NCI-H1436 treated with DMSO at 0.1 percent for 48 hours (cell line): ENCODE measurements around the gene DEK.
"Not testable (repeated sequence)": the region's sequence is repeated elsewhere in the genome, so short reads cannot be mapped to it uniquely, and the experiment has no call there.

Experiments
- DNase-seq: peaks from one replicate; lab custom pipeline; 2025; lab: John Stamatoyannopoulos, UW

Gene DEK

DNA sequence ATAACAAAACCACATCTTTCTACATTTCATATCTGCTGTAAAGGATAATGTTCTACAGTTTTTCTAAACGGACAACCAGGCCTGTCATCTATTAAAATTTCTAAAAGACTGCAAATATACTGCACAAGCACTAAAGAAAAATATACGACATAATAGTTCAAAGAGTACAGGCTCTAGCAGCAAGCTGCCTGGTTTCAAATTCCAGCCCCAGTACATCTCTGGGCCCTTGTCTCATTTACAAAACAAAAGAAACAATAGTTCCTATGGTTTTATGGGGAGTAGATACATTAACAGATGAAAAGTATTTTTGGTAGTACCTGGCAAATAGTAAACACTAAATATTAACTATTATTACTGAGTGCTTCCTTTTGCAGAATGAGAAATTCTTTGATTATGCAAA is 24.1 kb downstream of the DEK start:
- DNase-seq, result no peak

DNA sequence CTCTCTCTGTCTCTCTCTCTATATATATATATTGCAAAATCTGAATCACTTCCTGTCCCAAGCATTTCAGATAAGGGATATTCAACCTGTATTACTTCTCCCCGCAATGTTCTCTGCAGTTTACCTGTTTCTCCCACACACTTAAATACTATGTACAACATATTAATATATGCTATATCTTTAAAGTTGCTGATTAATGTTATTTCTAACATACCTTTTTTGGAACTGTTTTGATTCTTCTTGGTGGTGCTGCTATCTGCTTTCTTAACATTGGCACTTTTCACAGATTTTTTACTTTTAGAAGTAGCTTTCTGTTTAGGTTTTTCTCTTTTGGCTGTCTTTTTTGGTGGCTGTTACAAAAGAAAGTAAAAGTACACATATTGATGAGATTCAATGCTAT is 27.2 kb downstream of the DEK start:
- DNase-seq, result no peak

DNA sequence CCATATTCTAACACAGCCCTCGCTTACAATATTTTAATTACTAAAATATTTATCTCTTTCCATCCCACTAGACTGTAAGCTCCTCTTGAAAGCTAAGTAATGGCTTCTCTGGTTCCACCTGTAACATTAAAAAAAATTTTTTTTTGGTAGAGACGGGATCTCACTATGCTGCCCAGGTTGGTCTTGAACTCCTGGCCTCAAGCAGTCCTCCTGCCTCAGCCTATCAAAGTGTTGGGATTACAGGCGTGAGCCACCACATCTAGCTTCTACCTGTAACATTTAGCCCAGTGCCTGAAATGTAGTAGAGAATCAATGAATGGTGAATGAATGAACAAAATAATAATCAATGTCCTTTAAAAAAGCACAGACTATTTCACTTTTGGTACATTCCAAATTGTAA is 28.8 kb downstream of the DEK start:
- no peak for DNase-seq

DNA sequence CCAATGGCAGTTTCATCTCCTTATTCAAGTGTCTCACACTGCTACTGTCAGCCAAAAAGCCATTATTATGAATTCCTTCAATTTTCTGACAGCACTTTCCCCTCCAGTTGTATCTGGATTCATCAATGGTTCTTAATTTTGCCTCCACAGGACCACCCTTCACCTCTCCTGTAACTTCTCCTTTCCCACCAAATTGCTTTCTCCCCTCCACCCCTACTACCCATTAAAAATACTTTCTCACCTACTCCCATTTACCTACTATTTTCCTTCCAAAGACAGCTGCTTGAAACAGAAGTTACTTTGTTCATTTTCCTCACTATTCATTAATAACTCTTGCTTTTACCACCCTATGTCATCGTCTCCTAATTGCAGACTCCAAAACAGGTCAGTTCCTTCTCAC is 29.8 kb downstream of the DEK start:
- no peak for DNase-seq

DNA sequence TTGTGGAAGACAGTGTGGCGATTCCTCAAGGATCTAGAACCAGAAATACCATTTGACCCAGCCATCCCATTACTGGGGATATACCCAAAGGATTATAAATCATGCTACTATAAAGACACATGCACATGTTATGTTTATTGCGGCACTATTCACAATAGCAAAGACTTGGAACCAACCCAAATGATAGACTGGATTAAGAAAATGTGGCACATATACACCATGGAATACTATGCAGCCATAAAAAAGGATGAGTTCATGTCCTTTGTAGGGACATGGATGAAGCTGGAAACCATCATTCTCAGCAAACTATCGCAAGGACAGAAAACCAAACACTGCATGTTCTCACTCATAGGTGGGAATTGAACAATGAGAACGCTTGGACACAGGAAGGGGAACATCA is 30.6 kb downstream of the DEK start:
- not testable (repeated sequence) for DNase-seq

DNA sequence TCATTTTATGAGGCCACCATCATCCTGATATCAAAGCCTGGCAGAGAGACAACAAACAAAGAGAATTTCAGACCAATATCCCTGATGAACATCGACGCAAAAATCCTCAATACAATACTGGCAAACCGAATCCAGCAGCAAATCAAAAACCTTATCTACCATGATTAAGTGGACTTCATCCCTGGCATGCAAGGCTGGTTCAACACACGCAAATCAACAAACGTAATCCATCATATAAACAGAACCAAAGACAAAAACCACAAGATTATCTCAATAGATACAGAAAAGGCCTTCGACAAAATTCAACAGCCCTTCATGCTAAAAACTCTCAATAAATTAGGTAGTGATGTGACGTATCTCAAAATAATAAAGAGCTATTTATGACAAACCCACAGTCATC is 32.5 kb downstream of the DEK start:
- not testable (repeated sequence) for DNase-seq

DNA sequence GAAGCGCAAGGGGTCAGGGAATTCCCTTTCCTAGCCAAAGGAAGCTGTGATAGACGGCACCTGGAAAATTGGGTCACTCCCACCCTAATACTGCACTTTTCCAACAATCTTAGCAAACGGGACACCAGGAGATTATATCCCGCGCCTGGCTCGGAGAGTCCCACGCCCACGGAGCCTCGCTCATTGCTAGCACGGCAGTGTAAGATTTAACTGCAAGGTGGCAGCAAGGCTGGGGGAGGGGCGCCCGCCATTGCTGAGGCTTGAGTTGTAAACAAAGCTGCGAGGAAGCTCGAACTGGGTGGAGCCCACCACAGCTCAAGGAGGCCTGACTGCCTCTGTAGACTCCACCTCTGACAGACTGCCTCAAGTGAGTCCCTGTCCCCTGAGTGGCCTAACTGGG is 35.7 kb downstream of the DEK start:
- DNase-seq, result not testable (repeated sequence)

DNA sequence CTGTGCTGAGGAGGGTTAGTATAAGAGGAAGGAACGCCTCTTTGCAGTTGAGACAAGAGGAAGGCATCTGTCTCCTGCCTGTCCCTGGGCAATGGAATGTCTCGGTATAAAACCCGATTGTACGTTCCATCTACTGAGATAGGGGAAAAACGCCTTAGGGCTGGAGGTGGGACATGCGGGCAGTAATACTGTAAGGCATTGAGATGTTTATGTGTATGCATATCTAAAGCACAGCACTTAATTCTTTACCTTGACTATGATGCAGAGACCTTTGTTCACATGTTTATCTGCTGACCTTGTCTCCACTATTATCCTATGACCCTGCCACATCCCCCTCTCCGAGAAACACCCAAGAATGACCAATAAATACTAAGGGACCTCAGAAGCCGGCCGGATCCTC is 37.2 kb downstream of the DEK start:
- not testable (repeated sequence) for DNase-seq

DNA sequence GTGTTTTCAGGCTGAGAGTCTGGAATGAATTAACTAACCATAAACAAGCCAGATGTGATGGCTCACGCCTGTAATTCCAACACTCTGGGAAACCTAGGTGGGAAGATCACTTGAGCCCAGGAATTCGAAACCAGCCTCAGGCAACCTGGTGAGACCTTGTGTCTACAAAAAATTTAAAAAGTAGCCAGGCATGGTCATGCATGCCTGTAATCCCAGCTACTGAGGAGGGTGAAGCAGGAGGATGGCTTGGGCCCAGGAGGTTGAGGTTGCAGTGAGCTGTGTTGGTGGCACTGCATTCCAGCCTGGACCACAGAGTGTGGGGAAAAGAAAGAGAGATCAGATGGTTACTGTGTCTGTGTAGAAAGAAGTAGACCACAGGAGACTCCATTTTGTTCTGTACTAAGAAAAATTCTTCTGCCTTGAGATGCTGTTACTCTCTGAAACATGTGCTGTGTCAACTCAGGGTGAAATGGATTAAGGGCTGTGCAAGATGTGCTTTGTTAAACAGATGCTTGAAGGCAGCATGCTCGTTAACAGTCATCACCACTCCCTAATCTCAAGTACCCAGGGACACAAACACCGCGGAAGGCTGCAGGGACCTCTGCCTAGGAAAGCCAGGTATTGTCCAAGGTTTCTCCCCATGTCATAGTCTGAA is 37.8 kb downstream of the DEK start:
- DNase-seq, result not testable (repeated sequence)

DNA sequence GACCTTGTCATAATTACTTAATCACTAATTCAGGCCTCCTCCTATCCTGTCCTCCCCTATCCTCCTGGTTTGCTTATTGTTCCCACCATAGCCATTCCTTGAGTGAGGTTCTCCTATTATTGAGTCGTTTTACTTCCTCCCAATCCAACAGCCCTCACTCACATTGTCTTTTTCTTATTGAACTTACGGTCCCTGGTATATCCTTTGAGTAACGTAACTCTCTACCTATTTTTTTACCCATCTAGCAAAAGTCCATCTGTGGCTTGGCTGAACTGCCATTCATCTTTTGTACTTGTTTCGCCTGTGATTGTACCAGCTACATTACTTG is 43.1 kb downstream of the DEK start:
- DNase-seq, result no peak

DNA sequence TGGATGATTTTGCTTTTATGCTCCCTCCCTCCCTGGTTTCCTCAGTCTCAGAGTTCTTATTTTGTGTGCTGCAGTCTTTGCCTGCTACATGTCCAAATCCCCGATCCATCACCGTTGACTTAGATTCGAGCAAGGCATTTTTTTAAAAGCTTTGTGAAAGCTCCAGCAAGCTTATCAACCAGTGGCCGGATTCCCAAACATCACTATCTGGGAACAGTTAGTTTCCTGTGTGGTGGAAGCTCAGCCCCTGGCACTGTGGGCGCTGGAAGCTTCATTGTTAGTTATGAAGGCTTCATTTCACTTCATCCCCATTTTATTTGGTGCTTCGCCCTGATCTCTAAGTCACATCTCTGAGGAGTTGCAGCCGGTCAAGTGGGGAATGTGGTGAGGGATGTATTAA is 44.7 kb downstream of the DEK start:
- no peak for DNase-seq

DNA sequence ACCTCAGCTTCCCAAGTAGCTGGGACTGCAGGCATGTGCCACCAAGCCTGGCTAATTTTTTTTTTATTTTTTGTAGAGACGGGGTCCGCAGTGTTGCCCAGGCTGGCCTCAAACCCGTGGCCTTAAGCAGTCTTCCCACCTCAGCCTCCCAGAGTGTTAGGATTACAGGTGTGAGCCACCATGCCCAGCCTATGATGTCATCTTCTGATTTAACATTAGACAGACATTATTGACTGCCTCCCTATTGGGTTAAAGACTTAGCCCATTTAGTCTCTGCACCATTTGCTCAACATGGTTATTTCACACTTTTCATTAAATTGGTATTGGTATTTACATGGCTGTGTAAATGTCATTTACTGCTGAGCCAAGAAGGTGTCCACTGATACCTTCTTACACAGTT is 46.1 kb downstream of the DEK start:
- no peak for DNase-seq

DNA sequence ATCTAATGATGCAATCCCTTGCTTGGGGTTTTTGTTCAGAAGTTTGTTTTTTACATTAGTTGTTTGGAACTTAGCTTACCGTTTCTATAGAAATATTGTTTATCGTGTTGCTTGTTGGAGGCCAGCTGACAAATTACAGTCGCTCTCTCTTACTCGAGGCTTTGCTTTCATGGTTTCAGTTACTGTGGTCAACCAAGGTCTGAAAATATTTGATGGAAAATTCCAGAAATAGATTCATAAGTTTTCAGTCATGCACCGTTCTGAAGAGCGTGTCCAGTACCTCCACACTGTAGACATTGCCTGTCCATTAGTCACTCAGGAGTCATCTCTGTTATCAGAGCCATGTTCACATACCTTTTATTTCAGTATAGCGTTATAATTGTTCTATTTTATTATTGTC is 47.9 kb downstream of the DEK start:
- DNase-seq, result no peak

DNA sequence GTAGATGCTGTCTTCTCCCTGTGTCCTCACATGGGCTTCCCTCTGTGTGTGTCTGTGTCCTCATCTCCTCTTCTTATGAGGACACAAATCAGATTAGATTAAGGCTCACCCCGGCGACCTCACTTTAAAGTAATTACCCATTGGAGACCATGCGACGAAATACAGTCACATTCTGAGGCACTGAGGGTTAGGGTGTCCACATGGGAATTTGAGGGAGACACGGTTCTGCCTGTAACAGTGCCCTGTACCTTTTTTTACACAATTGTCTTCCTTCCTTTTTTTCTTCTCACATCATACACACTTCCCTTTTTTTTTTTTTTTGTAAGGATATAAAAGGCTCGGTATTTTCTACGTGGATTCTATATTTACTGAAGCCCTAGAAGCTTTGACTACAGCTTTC is 48.9 kb downstream of the DEK start:
- no peak for DNase-seq

DNA sequence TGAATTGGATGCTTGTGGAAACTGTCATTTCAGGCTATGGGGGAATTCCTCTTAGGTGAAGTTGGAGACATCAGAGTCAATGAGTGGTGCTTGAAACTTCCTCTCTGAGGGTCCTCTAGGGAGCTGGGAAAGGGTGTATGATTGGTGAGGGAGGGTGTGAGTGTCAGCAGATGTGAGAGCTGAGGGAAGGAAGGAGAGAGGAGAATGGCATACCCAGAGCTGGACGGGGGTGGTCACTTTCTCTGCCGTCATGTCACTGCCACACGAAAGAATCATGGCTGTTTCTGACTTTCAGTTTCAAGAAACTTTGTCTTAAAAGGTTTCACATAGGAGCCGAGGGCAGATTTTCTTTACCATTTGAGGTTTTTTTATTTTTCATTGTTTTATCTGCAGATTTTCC is 50.3 kb downstream of the DEK start:
- DNase-seq, result no peak

DNA sequence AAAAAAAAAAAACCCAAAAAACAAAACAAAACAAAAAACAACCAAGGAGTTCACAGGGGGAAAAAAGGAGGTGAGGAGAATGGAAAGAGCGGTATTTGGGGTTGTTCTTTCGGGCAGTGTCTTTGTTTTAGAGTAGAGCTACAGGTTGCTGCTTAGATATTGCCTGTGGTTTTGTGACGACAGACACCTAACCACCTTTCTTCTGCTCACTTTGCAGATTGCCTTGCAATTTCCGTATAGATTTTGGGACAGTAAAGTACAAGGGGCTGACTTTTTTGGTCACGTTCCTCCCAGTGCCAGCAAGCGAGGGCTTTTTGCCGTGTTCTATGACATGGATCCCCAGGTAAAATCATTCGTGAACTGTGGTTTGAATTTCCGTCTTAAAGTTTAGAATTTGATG is 50.9 kb downstream of the DEK start:
- DNase-seq, result no peak

DNA sequence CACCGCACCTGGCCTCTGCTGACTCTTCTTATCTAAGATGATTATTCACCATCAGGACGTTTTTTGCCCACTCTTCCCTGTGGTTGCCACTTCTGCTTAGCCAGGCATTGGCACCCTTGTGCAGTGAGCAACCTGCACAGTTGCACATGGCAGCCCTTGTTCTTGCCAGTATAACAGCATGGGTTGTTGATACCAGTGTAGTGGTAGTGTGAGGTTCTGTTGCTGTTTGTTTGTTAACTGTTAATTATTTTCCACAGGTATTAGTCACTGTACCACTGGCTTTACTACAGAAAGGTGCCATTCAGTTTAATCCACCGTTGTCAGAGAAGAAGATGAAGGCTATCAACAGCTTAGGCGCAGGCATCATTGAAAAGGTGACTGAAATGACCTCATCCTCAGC is 52.1 kb downstream of the DEK start:
- no peak for DNase-seq

DNA sequence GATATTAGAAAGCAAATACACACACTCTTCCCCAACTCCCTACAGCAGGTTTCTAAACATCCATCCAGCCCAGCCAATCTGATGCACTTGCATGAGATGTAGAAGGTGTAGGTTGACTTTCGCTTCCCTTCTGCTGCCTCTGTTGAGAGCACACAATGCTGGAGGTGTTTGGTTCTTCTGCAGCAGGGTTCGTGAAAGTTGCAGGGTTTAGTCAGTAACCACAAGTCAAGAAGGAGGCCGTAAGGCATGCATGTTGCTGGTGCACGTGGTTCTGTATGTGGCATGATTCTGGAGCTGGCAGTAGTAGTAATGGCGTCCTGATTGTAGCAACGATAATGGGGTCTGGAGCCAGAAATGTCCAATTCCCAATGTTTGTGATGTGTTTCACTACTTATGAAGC is 53.0 kb downstream of the DEK start:
- DNase-seq, result no peak

DNA sequence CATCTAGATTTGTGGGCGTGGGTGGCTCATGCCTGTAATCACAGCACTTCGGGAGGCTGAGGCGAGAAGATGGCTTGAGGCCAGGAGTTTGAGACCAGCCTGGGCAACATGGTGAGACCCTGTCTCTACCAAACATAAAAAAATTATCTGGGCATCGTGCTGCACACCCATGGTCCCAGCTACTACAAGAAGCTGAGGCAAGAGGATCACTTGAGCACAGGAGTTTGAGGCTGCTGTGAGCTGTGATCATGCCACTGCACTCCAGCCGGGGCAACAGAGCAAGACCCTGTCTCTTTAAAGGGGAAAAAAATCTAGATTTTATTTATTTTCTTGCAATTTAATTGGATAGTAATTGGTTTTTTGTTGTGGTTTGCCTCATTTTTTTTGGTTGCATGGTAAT is 53.6 kb downstream of the DEK start:
- DNase-seq, result no peak

DNA sequence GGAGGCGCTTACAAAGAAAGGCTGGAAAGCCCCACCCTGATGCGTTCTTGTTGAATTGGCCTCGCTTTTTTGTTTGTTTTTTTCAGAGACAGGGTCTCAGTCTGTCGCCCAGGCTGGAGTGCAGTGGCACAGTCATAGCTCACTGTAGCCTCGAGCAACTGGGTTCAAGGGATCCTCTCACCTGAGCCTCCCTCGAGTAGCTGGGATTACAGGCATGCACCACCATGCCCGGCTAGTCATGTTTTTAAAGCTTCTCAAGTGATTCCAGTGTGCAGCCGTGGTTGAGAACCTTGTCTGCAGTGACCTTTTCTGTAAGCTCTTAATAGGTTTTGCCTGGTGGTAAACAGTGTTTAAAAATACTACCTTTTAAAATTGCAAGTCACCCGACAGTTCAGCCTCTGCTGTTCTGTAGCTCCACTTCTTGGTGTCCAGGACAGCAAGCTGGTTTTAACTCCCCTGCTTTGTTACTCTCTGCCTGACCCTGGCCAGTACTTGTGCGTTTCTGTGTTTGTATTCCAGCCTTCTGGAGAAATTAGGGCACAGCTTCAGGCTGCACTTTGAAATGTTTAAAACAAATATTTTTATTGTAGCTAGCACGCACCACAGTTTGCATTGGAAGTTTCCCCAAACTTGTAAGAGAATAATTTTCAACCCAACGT is 54.7 kb downstream of the DEK start:
- no peak for DNase-seq

DNA sequence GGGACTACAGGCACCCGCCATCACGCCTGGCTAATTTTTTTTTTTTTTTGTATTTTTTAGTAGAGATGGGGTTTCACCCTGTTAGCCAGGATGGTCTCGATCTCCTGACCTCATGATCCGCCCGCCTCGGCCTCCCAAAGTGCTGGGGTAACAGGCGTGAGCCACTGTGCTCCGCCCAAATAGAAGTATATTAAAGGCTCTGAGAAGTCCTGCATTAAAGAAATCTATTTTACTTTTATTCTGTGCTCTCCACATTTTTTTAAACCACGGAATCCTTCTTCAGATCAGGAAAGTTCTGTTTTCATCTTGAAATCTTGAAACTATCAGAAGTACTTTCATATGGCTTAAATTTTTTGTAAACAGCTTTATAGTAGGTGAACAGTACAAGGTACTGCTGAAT is 55.6 kb downstream of the DEK start:
- not testable (repeated sequence) for DNase-seq

DNA sequence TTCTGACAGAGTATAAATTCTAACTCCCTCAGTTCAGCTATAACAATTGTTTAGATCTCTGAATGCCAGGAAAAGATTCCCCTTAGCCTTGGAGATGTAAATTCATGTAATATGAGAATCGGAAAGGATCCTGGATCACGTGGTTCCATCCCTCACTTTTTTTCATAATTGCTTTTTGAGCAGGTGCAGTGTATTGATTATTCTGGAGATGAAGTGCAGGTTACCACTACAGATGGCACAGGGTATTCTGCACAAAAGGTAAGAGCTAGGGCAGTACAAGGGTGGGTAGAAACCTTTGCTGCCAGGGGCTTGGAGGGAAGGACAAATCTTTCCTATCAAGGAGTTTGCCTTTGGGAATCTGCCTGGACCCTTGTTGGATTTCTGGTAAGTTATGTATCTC is 56.4 kb downstream of the DEK start:
- DNase-seq, result peak; percentile 60

DNA sequence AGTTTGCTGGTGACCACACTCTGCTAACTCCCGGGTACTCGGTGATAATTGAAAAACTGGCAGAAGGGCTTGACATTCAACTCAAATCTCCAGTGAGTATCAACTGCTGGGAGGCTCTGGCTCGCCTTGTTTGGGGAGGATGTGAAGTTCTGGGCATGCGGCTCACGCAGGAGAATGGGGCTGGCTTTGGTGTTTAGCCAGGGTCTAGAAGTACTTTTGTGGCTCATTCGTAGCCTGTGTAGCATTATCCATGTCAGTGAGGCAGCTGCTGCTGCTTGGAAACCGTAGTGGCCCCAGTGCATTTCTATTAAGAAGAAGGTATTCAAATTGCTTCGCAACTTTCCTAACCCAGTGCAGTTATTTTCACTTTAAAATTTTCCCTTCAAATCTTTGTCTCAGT is 56.9 kb downstream of the DEK start:
- DNase-seq, result no peak

DNA sequence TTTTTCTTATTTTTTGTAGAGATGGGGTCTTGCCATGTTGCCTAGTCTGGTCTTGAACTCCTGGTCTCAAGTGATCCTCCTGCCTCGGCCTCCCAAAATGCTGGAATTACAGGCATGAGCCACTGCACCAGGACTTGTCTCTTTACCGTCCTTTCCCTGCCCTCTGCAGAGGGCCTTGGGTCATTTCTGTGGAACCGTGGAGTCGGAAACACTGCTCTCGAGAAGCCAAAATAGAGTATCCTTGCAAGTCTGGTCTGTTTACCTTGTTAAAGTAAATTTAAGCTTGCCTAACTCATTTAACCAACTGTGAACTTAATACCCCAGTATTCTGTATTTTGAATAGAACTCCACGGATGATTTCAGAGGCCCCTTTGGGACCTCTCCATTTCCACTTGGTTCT is 57.7 kb downstream of the DEK start:
- no peak for DNase-seq
